ENCODE results near the gene LPA.
"Not testable (repeated sequence)": the region's sequence is repeated elsewhere in the genome, so short reads cannot be mapped to it uniquely, and the experiment has no call there.

LPA gene

GRCh38 chr6:160661216-160661615, 2.9 kb downstream of the LPA start:
- DNase-seq (ENCODE audit: low read depth), result no peak

GRCh38 chr6:160659562-160659961, 4.5 kb downstream of the LPA start:
- no peak for DNase-seq (ENCODE audit: low read depth)

- no peak for DNase-seq (ENCODE audit: low read depth)
Measured at GRCh38 chr6:160634706-160635105, 29.4 kb downstream of the LPA start.

DNA sequence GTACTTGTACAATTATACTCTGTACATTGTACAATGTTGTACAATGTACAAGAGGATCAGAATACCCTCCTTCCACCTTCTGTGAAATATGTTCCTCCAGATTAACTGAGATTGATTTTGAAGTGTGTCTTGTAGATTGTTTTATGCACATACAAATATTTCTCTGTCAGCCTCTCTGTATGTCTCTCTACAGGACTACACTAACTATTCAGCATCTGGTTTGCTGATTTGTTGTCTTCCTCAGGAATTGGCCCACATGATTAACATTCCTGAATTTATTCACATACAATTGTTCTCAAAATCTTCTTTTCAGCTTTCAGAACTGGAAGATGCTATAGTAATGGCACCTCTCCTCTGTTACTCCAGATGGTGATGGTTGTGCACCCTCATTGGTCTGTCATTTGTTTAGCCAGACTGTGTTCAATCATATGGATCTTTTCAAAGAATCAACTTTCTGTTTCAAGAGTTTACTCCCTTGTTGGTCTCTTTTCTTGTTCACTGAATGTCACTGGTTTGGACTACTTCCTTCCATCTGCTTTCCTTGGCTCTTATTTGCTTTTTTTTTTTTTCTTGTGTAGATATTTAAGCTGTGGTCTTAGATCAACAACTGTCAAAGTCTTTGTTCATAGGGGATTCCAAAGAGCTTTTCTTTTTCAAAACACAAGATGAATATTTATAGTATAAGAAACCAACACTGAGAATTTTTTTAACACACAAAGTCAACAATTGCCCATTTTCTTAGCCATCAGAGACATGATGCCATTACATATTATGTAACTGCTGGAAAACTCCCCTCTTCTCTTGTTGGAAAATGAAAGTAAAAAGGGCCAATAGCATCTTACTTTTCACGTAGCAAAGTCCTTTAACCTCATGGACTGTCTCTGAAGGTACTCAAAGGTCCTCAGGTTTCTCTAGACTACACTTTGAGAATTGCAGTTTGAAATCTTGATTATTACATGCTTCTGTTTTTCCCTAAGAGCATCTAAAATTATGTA, 67.9 kb downstream of the LPA start:
- DNase-seq (ENCODE audit: low read depth), result no peak

GRCh38 chr6:160595297-160595696, 68.8 kb downstream of the LPA start:
- DNase-seq (ENCODE audit: low read depth), result not testable (repeated sequence)

DNA sequence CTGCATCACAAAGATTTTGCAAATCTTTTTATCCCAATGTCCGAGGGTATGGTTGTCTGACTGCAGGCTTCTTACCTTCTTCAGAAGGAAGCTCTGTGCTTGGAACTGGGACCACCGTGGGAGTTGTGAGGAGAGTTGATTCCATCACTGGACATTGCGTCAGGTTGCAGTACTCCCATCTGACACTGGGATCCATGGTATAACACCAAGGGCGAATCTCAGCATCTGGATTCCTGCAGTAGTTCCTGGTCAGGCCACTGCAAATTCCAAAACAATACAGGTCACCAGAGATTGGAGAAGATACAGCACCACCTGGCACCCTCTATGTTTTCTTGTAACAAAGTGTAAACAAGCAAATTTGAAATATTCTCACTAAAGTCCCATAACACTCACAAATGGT, 77.7 kb downstream of the LPA start:
- no peak for DNase-seq (ENCODE audit: low read depth)

GRCh38 chr6:160583794-160584193, 80.3 kb downstream of the LPA start:
- no peak for DNase-seq (ENCODE audit: low read depth)

DNA sequence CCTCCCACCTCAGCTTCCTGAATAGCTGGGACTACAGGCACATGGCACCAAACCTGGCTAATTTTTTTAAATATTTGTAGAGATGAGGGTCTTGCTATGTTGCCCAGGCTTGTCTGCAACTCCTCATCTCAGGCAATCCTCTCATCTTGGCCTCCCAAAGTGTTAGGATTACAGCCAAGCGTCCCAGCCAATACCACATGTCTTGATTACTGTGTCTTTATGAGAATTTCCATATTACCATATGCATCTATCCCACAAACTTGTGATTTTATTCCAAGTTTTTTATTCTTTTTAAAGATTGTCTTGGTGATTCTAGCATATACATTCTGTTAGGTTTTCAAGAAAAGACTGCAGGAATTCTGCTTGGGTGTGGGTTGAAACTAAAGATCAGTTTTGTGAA, 82.7 kb downstream of the LPA start:
- DNase-seq (ENCODE audit: low read depth), result no peak

DNA sequence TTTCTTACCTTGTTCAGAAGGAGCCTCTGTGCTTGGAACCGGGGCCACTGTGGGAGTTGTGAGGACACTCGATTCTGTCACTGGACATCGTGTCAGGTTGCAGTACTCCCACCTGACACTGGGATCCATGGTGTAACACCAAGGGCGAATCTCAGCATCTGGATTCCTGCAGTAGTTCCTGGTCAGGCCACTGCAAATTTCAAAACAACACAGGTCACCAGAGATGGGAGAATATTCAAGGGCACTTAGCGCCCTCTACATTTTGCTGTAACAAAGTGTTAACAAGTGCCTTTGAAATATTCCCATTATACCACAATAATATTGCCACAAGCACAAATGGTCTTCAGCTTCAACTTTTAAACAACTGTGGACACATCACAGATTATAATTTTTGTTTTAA, 85.6 kb downstream of the LPA start:
- not testable (repeated sequence) for DNase-seq (ENCODE audit: low read depth)

DNA sequence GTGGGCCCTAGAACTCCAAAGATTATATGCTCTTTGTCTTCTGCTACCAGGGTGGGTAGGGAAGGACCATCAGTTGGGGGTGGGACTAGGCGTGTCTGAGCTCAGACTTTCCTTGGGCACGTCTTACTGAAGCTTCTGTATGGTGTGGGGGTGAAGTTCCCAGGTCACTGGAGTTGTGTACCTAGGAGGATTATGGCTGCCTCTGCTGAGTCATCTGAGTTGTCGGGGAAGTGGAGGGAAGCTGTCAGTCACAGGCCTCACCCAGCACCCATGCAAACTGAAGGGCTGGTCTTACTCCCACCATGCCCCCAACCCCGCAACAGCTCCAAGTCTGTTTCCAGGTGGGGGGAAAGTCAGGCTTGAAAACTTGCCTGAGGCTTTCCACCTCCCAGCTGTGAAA, 90.1 kb downstream of the LPA start:
- DNase-seq (ENCODE audit: low read depth), result no peak

- DNase-seq (ENCODE audit: low read depth), result not testable (repeated sequence)
Measured at GRCh38 chr6:160571201-160571600, 92.9 kb downstream of the LPA start.

GRCh38 chr6:160544802-160545201, 119.3 kb downstream of the LPA start:
- DNase-seq (ENCODE audit: low read depth), result no peak

- no peak for DNase-seq (ENCODE audit: low read depth)
Measured at GRCh38 chr6:160535270-160535669, 128.8 kb downstream of the LPA start.

DNA sequence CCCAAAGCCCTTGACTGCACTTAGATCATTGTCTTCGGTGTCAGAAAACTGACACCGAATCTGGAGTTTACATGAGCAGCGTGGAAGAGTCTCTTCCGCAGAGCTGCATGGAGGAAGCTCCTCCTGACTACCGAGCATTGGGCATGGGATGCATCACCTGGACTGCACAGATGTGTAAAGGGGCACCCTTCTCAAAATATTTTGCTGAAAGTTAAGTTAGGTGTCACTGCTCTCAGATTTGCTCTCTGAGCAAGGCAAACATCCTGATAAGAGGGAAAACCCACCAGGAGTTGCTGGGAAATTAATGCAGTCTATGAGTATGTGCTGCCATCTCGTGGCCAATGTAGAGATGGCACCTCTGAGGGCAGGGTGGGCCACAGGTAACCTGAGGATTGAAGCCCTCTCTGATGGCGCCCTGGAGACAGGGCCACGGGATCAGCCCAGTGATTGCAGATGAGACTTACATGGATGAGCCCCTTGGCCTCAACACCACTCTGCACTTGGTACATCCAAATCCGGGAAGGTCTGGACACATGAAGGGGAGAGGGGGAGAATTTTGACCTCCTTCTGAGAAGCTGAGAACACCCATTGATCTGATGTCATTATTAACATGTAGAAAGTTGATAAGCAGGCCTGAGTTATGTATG, 129.9 kb downstream of the LPA start:
- peak; percentile 41 for DNase-seq (ENCODE audit: low read depth)

DNA sequence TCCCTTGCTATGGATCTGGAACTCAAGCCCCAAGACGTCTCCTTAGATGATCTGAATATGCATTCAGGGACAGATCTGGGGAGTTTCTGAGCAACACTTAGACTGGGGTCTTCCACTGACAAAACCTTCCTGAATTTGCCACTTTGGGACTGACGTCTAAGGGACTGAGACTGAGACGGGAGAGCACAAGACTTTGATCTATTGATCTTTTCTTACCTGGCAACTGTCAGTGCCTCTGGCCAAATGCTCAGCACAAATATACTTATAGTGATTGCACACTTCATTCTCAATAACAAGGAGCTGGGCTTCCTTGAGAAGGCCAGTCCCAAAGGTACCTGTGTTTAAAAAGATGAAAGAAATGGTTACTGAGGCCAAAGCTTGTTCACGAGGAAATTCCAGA, 131.8 kb downstream of the LPA start:
- no peak for DNase-seq (ENCODE audit: low read depth)

DNA sequence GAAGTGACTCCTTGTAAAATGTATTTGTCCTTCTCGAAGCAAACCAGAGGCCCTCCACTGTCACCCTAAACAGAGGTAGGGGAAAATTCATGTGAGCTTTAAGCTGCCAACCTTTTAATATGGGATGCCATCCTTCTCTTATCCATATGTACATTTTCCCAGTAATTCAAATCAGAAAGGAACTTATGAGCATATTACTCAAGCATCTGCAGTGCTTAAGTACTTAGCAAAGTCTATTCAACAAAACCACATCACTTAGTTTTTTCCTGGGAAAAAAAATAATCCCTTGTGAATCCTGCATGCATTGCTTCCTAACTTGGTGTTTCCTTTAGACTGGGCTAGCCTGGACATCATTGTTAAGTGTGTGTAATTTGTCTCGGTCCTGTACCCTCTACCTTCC, 132.2 kb downstream of the LPA start:
- no peak for DNase-seq (ENCODE audit: low read depth)

GRCh38 chr6:160529524-160529923, 134.6 kb downstream of the LPA start:
- DNase-seq (ENCODE audit: low read depth), result not testable (repeated sequence)

- peak; percentile 21 for DNase-seq (ENCODE audit: low read depth)
Measured at GRCh38 chr6:160523223-160523622, 140.9 kb downstream of the LPA start.

GRCh38 chr6:160520043-160520904, 143.8 kb downstream of the LPA start:
- DNase-seq (ENCODE audit: low read depth), result peak; percentile 70

DNA sequence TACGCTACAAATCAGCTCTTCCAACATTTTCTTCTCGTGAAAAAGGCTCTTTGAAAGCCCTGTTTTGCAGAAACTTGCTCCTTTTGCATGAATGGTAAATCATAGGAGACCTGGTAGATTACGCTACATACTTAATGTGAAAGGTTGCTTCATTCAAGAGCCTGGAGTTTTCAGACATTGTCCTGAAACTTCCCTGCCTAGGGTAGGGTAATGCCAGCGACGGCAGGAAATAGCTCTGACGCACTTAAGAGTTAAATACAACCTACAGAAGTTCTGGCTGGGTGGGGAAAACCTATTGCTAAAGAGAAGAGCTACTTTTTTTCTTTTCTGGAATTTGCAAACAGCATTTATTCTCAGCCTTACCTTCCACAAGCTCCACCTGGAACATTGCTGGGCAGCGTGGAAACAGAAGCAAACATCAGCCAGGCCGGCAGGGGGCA, 144.5 kb downstream of the LPA start:
- no peak for DNase-seq (ENCODE audit: low read depth)

GRCh38 chr6:160519133-160519532, 144.9 kb downstream of the LPA start:
- DNase-seq (ENCODE audit: low read depth), result no peak

- no peak for DNase-seq (ENCODE audit: low read depth)
Measured at GRCh38 chr6:160513836-160514235, 150.2 kb downstream of the LPA start.
